GM18507 (cell line): ENCODE results near the gene ATP6V1G2.
"Not testable (repeated sequence)": the region's sequence is repeated elsewhere in the genome, so short reads cannot be mapped to it uniquely, and the experiment has no call there.

Experiments
- DNase-seq: peaks from one replicate; pipeline ENCODE4 v3.0.0; 2011; ENCODE audit warnings: low read depth; ENCODE audit not compliant: insufficient read length; ENCODE audit errors: extremely low spot score
- FAIRE-seq: peaks from 2 replicates; lab custom pipeline; 2011; peaks lifted over from hg19 to GRCh38; lab: Jason Lieb, UNC

The ATP6V1G2 gene

GRCh38 chr6:31557443-31558317, 11.3 kb upstream of the ATP6V1G2 start:
- no peak for FAIRE-seq
- DNase-seq, result no peak

GRCh38 chr6:31556307-31556706, 9.9 kb upstream of the ATP6V1G2 start:
- FAIRE-seq, result peak; percentile 73
- no peak for DNase-seq

- not testable (repeated sequence) for DNase-seq
- peak; percentile 85 for FAIRE-seq
Measured at GRCh38 chr6:31551371-31551770, 5.0 kb upstream of the ATP6V1G2 start.

DNA sequence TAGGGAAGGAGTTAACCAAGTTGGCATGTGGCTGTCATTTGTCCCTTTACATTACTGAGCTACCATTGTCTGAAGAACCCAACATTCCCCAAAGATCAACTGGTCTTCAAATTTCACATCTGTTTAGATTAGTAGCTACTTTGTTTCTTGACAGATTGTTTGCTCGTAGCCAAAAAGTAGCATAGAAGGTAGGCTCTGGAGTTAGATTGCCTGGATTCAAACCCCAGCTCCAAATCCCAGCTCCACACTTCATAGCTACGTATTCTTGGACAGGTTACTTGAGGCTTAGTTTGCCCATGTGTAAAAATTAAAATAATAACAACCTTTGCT, 2.1 kb upstream of the ATP6V1G2 start:
- DNase-seq (no peak), FAIRE-seq (no peak)

- FAIRE-seq, result no peak
- DNase-seq, result no peak
Measured at GRCh38 chr6:31547727-31548543, 1.5 kb upstream of the ATP6V1G2 start.

DNA sequence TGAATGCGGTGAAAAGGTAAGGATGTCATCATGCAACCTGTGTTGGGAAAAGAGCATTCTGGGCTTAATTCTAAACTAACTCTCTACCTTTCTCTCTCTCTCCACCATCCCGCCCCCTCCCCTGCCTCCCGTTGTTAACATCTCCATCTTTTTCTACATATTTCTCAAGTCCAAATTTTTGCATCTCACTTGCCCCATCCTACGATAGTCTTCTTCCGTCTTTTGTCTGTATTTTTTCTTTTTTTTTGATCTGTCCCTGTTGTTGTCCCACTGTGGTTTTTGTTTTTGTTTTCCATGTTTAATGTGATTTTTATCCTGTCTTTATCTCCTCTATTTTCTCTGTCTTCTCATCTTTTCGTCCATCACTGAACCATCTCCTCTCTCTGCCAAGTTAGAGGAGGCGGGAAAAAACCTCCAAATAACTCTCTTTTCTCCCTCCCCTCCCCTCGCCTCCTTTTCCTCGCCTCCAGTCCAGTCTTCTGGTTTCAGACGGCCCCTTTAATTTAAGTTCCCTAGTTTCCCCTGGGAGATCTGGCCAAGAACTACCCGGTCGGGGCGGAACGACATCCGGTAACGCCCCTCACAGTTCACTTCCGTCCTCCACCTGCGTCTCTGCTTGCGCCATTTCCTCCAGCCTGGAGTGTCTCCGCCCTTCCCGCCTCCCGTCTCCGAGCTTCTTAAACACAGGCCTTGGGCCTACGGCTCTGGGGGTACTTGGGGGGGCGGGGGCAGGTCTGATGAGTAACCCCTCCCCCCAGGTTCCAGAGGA, 734 bp upstream of the ATP6V1G2 start, which contains the start of gene NFKBIL1:
Gene NFKBIL1, plus strand, starts transcription at position 651 of the 769 bp plus-strand sequence. Its CDS starts 87 bp downstream, at position 738.
- DNase-seq (peak; percentile 69), FAIRE-seq (peak; percentile 98)

GRCh38 chr6:31545291-31545690, 1.1 kb downstream of the ATP6V1G2 start:
- FAIRE-seq, result no peak
- no peak for DNase-seq

DNA sequence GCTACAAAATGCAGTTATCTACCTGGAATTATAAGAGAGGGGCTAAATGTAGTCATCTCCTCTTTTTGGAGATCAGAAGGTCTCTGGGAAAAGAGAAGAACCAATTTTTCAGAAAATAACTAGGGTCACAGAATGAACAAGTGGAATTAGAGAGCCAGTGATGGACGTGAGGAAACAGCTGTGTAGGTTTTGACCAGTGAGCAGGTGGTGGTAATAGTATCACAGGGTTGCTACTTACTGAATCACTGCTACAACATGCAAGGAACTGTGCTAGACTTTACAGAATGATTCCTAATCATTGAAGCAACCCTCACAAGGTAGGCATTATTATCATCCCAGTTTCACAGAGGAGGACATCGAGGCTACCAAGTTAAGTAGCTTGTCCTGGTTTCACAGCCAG, 1.7 kb downstream of the ATP6V1G2 start:
- DNase-seq (no peak), FAIRE-seq (no peak)

GRCh38 chr6:31543639-31544038, 2.8 kb downstream of the ATP6V1G2 start:
- DNase-seq (no peak), FAIRE-seq (no peak)

GRCh38 chr6:31541658-31542521, 4.5 kb downstream of the ATP6V1G2 start, which contains the start of gene DDX39B:
TSS of gene DDX39B (minus strand) at chr6:31542003. CDS start at chr6:31540532, 1,471 bp downstream.
- DNase-seq, result peak; percentile 77
- peak; percentile 93 for FAIRE-seq

- no peak for DNase-seq
- no peak for FAIRE-seq
Measured at GRCh38 chr6:31541059-31541657, 5.2 kb downstream of the ATP6V1G2 start.

- no peak for FAIRE-seq
- no peak for DNase-seq
Measured at GRCh38 chr6:31540640-31541039, 5.8 kb downstream of the ATP6V1G2 start.

GRCh38 chr6:31538805-31539400, 7.5 kb downstream of the ATP6V1G2 start:
- FAIRE-seq, result no peak

DNA sequence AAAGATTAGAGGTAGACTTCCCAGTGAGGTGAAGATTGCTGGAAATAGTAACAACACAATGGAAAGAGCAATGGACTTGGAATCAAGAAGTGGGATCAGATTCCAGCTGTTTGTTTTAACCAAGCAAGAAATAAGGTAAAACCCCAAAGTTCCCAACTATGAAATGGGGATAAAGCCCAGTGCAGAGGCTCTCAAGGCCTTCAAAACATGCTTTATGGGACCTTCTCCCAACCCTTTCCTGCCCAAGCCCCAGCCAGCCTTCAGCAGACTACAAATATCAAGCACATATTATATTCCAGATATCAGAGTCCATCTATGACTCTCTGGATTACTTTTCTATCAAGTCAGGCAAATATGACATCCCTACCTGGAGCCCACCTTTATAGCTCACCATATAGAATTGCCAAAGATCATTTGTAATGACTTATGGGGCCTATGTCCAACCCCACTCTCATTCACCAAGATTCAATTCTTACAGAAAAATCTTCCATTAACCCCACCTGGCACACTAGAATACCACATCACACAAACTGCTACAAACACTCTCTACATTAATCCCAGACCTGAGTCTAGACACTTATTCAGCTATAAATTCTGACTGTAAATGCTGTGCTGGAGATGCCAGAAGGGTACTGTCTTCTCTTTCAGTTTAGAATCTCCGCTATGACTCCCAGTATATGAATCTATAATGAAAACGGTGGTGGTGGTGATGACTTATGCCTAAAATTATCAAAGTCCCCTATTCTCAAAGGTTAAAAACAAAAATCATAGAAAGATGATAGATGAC, 10.7 kb downstream of the ATP6V1G2 start:
- DNase-seq (no peak), FAIRE-seq (no peak)

More at GRCh38 chr6:31538805-31539400, 7.5 kb downstream of the ATP6V1G2 start:
- DNase-seq, result no peak

DNA sequence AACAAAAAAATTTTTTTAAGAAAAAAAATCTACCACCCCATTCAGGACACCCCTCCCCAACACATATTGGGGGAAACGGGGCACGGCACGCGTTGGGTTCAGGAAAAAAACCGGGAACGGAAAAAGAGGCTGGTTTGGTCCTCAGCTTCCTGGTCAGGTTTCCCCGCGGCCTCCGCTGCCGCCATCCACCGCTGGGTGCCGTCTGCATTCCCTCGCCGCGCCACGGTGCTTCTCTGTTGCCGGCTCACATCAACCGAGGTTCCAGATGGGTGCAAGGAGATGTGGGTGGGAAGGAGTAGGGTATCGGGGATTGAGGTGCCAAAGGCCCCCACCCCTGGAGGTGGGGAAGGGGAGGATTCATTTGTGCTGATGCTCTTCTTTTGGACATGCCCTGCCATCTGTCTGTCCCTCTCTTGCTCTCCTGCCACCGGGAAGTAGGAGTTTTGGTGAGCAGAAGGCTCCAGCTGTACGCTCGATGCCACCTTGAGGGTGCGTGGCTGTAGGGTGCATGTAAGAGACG, 11.8 kb downstream of the ATP6V1G2 start:
- DNase-seq, result no peak
- FAIRE-seq, result no peak

- no peak for DNase-seq
- no peak for FAIRE-seq
Measured at GRCh38 chr6:31534011-31534410, 12.4 kb downstream of the ATP6V1G2 start.

DNA sequence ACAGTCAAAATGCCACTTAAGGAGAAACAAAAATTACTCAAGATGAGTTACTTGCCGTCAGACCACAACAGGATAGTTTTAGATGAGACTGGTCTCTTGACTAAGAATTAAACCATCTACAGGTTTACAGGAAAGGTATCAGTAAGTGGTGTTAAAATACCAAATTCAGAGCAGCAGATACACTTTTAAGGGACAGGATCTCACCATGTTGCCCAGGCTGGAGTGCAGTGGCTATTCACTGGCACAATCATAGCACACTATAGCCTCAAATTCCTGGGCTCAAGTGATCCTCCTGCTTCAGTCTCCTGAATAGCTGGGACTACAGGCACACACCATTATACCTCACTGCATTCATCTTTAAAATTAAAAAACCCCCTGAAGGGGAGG, 13.0 kb downstream of the ATP6V1G2 start:
- DNase-seq, result no peak
- no peak for FAIRE-seq
